HG02763 (cell line): Measurements from ENCODE around the gene ARFRP1.
"Not testable (repeated sequence)": the region's sequence is repeated elsewhere in the genome, so short reads cannot be mapped to it uniquely, and the experiment has no call there.

Experiments used
- ATAC-seq: cut with Tn5 transposase; IDR thresholded peaks from one replicate; pipeline ENCODE4 v1.9.1; 2021; ENCODE audit warnings: mild to moderate bottlenecking, moderate library complexity; ENCODE audit not compliant: unreplicated experiment

Gene ARFRP1

GRCh38 chr20:63680427-63680826, 27.3 kb downstream of the ARFRP1 start:
- ATAC-seq, result no peak

- ATAC-seq, result no peak
These were observed 27.9 kb downstream of the ARFRP1 start for GRCh38 chr20:63679799-63680305.

- no peak for ATAC-seq
These were observed 28.9 kb downstream of the ARFRP1 start for GRCh38 chr20:63678667-63679465.

- no peak for ATAC-seq
These were observed 29.7 kb downstream of the ARFRP1 start for GRCh38 chr20:63678071-63678470.

GRCh38 chr20:63675681-63676368, 32.0 kb downstream of the ARFRP1 start:
- no peak for ATAC-seq

- no peak for ATAC-seq
These were observed 33.8 kb downstream of the ARFRP1 start for GRCh38 chr20:63673951-63674350.

- ATAC-seq, result no peak
These were observed 35.1 kb downstream of the ARFRP1 start for GRCh38 chr20:63672666-63673065.

GRCh38 chr20:63671695-63672094, 36.1 kb downstream of the ARFRP1 start:
- ATAC-seq, result not testable (repeated sequence)

GRCh38 chr20:63668351-63668750, 39.4 kb downstream of the ARFRP1 start:
- ATAC-seq, result no peak

GRCh38 chr20:63667858-63668257, 39.9 kb downstream of the ARFRP1 start:
- no peak for ATAC-seq

GRCh38 chr20:63665708-63666107, 42.1 kb downstream of the ARFRP1 start:
- no peak for ATAC-seq

GRCh38 chr20:63664861-63665594, 42.7 kb downstream of the ARFRP1 start:
- ATAC-seq, result no peak

- no peak for ATAC-seq
These were observed 43.5 kb downstream of the ARFRP1 start for GRCh38 chr20:63664143-63664851.

GRCh38 chr20:63663332-63664066, 44.3 kb downstream of the ARFRP1 start:
- ATAC-seq, result no peak

- ATAC-seq, result no peak
These were observed 45.0 kb downstream of the ARFRP1 start for GRCh38 chr20:63662813-63663189.

- ATAC-seq, result no peak
These were observed 45.6 kb downstream of the ARFRP1 start for GRCh38 chr20:63661959-63662812.

GRCh38 chr20:63661108-63661507, 46.7 kb downstream of the ARFRP1 start:
- no peak for ATAC-seq

- no peak for ATAC-seq
These were observed 47.2 kb downstream of the ARFRP1 start for GRCh38 chr20:63660622-63661021.

- not testable (repeated sequence) for ATAC-seq
These were observed 47.6 kb downstream of the ARFRP1 start for GRCh38 chr20:63660174-63660573.
